ENCODE measurements around the gene RNF223.

Gene RNF223

GRCh38 chr1:1094981-1095380 lies 20.9 kb upstream of the RNF223 start:
- Histone ChIP-seq H3K4me3 (ENCODE audit: low read depth, low read length, poor library complexity, severe bottlenecking) (no peak overlapping the region), H3K4me2 (ENCODE audit: low read length) (no peak overlapping the region), H3K27ac (ENCODE audit: low read depth, low read length, poor library complexity, severe bottlenecking) (no peak overlapping the region), H3K9ac (ENCODE audit: low read length) (no peak overlapping the region), H3K36me3 (ENCODE audit: insufficient read depth, low read length) (no peaks in the 10 kb centered on the region), H3K79me2 (ENCODE audit: insufficient read depth, low read length) (no peaks in the 10 kb centered on the region), H3F3A (ENCODE audit: insufficient read depth, low read length) (no peaks in the 10 kb centered on the region), H2AFZ (ENCODE audit: low read length) (no peak overlapping the region), H3K4me1 (ENCODE audit: insufficient read depth, low read length, severe bottlenecking) (no peaks in the 10 kb centered on the region), H4K20me1 (ENCODE audit: insufficient read depth, low read length) (no peaks in the 10 kb centered on the region), H3K9me2 (ENCODE audit: low read depth, low read length) (no peaks in the 10 kb centered on the region), H3K9me3 (ENCODE audit: low read length) (no peaks in the 10 kb centered on the region), H3K27me3 (ENCODE audit: insufficient read depth, low read length) (no peaks in the 10 kb centered on the region)
- TF ChIP-seq CTCF (IDR thresholded peaks at IDR 0.05; ENCODE audit: low read length) (no peak), EZH2 (IDR thresholded peaks at IDR 0.05; ENCODE audit: borderline replicate concordance, low read length) (no peak)

GRCh38 chr1:1093610-1093943 lies 19.5 kb upstream of the RNF223 start:
- Histone ChIP-seq H3K79me2 (ENCODE audit: insufficient read depth, low read length) (no peaks in the 10 kb centered on the region), H3K36me3 (ENCODE audit: insufficient read depth, low read length) (no peaks in the 10 kb centered on the region), H3K27me3 (ENCODE audit: insufficient read depth, low read length) (no peaks in the 10 kb centered on the region), H3K4me1 (ENCODE audit: insufficient read depth, low read length, severe bottlenecking) (no peaks in the 10 kb centered on the region), H3K9me2 (ENCODE audit: low read depth, low read length) (no peaks in the 10 kb centered on the region), H3K4me2 (ENCODE audit: low read length) (no peak overlapping the region), H3K9me3 (ENCODE audit: low read length) (no peaks in the 10 kb centered on the region), H2AFZ (ENCODE audit: low read length) (no peak overlapping the region), H3K9ac (ENCODE audit: low read length) (no peak overlapping the region), H4K20me1 (ENCODE audit: insufficient read depth, low read length) (no peaks in the 10 kb centered on the region), H3K4me3 (ENCODE audit: low read depth, low read length, poor library complexity, severe bottlenecking) (no peak overlapping the region), H3K27ac (ENCODE audit: low read depth, low read length, poor library complexity, severe bottlenecking) (no peak overlapping the region), H3F3A (ENCODE audit: insufficient read depth, low read length) (no peaks in the 10 kb centered on the region)
- TF ChIP-seq EZH2 (IDR thresholded peaks at IDR 0.05; ENCODE audit: borderline replicate concordance, low read length): no peak
- TF ChIP-seq CTCF (IDR thresholded peaks at IDR 0.05; ENCODE audit: low read length): no peak

GRCh38 chr1:1092894-1093609 lies 18.9 kb upstream of the RNF223 start:
- Histone ChIP-seq H3K4me3 (ENCODE audit: low read depth, low read length, poor library complexity, severe bottlenecking) (no peak overlapping the region), H3K4me1 (ENCODE audit: insufficient read depth, low read length, severe bottlenecking) (no peaks in the 10 kb centered on the region), H3K9ac (ENCODE audit: low read length) (no peak overlapping the region), H3F3A (ENCODE audit: insufficient read depth, low read length) (no peaks in the 10 kb centered on the region), H3K27me3 (ENCODE audit: insufficient read depth, low read length) (no peaks in the 10 kb centered on the region), H3K9me2 (ENCODE audit: low read depth, low read length) (no peaks in the 10 kb centered on the region), H3K79me2 (ENCODE audit: insufficient read depth, low read length) (no peaks in the 10 kb centered on the region), H3K27ac (ENCODE audit: low read depth, low read length, poor library complexity, severe bottlenecking) (no peak overlapping the region), H3K4me2 (ENCODE audit: low read length) (no peak overlapping the region), H2AFZ (ENCODE audit: low read length) (no peak overlapping the region), H3K36me3 (ENCODE audit: insufficient read depth, low read length) (no peaks in the 10 kb centered on the region), H3K9me3 (ENCODE audit: low read length) (no peaks in the 10 kb centered on the region), H4K20me1 (ENCODE audit: insufficient read depth, low read length) (no peaks in the 10 kb centered on the region)
- TF ChIP-seq CTCF (IDR thresholded peaks at IDR 0.05; ENCODE audit: low read length) (no peak), EZH2 (IDR thresholded peaks at IDR 0.05; ENCODE audit: borderline replicate concordance, low read length) (no peak)

Data from OCI-LY1 (cell line).